ENCODE measurements around the gene TIMM23B. TPM values are rescaled to one million over a fixed set of nuclear protein-coding genes. Genes with fewer than 3 reads are reported as not detected.

The TIMM23B gene
- polyA plus RNA-seq, 3 donors = 6.6 to 15.6 (median 6.6) TPM

DNA sequence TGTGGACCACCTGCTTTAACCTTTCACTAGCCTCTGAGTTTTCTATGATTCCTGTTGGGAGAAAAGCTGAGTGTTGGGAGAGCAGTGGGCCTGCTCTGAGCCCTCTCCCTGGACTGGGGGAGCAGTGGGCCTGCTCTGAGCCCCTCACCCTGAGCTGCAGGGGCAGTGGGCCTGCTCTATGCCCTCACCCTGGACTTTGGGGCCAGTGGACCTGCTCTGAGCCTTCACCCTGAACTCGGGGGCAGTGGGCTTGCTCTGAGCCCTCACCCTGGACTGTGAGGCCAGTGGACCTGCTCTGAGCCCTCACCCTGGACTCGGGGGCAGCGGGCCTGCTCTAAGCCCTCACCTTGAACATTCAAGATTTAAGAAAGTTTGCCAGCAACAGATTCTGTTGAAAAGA, 79.8 kb downstream of the TIMM23B start:
- Histone ChIP-seq H3K4me2 (replicated peaks; ENCODE audit: extremely low read depth, low read length, poor library complexity, severe bottlenecking) (no peak overlapping the region), H3K9me3 (replicated peaks in 1 of 2; ENCODE audit: control insufficient read depth in 1 of 2, insufficient read depth in 1 of 2, low read length in 2 of 2) (no peaks in the 10 kb centered on the region), H3K27me3 (ENCODE audit: control insufficient read depth in 2 of 2, insufficient read depth in 2 of 2, low read length in 2 of 2) (peaks cover 0 to 19% of the 10 kb centered on the region in 2 donors), H3K9ac (ENCODE audit: insufficient read depth, low read length, poor library complexity, severe bottlenecking) (no peak overlapping the region), H3K36me3 (replicated peaks in 1 of 2; ENCODE audit: control insufficient read depth in 1 of 2, insufficient read depth in 2 of 2, low read length in 2 of 2) (no peaks in the 10 kb centered on the region), H4K20me1 (ENCODE audit: insufficient read depth, low read length) (no peaks in the 10 kb centered on the region), H2AFZ (ENCODE audit: insufficient read depth, low read depth, low read length, poor library complexity, severe bottlenecking) (no peak overlapping the region), H3K79me2 (ENCODE audit: insufficient read depth, low read length) (no peaks in the 10 kb centered on the region), H3K27ac (ENCODE audit: low read depth in 1 of 2, low read length in 2 of 2) (no peak overlapping the region), H3K4me1 (ENCODE audit: control insufficient read depth in 1 of 2, insufficient read depth in 2 of 2, low read length in 2 of 2) (no peaks in the 10 kb centered on the region), H3K4me3 (replicated peaks in 1 of 3; ENCODE audit: low read depth in 2 of 3, low read length in 3 of 3) (no peak overlapping the region)
- no peak overlapping the region for H3K4me3 Mint-ChIP-seq
- H3K27ac Mint-ChIP-seq = no peak overlapping the region
- TF ChIP-seq, protein P1, sequence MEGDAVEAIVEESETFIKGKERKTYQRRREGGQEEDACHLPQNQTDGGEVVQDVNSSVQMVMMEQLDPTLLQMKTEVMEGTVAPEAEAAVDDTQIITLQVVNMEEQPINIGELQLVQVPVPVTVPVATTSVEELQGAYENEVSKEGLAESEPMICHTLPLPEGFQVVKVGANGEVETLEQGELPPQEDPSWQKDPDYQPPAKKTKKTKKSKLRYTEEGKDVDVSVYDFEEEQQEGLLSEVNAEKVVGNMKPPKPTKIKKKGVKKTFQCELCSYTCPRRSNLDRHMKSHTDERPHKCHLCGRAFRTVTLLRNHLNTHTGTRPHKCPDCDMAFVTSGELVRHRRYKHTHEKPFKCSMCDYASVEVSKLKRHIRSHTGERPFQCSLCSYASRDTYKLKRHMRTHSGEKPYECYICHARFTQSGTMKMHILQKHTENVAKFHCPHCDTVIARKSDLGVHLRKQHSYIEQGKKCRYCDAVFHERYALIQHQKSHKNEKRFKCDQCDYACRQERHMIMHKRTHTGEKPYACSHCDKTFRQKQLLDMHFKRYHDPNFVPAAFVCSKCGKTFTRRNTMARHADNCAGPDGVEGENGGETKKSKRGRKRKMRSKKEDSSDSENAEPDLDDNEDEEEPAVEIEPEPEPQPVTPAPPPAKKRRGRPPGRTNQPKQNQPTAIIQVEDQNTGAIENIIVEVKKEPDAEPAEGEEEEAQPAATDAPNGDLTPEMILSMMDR (IDR thresholded peaks at IDR 0.05) = no peak
- H3K9me3 Mint-ChIP-seq = peaks cover 0 to under 1% (median 0%) of the 10 kb centered on the region in 7 donors
- no peaks in the 10 kb centered on the region for H3K36me3 Mint-ChIP-seq
- H3K27me3 Mint-ChIP-seq (ENCODE audit: low read depth in 3 of 3) = peaks cover 26 to 34% (median 29%) of the 10 kb centered on the region in 3 donors
- 67% methylated on average over 1 of the region's 3 CpGs for WGBS (ENCODE audit: insufficient coverage)
- intact Hi-C loops (cut with micrococcal nuclease) = loop anchor here in 1 of 2 donors (10.0 kb wide), 1 partner anchor 133 kb away; no protein-coding TSS in a partner anchor
- H3K4me1 Mint-ChIP-seq = no peaks in the 10 kb centered on the region
- no peak for DNase-seq

Small RNA genes lying within 50 kb of the gene (small RNA-seq; reads per million reads assigned to genes)
- not detected for gene RNA5SP317 (ENCODE audit: insufficient read length, low read depth)
- gene SNORA74C-2 (ENCODE audit: insufficient read length, low read depth) = not detected

Other genes with a start within 250 kb of the TIMM23B start
- gene OGDHL, start 179.7 kb upstream of the TIMM23B start, polyA plus RNA-seq = not detected
- 1 to 10 TPM; 6.3 to 8.0 (median 7.5) TPM for gene PARG, start within 50 bp of the TIMM23B start, polyA plus RNA-seq
- gene AGAP6, start 46.4 kb downstream of the TIMM23B start, polyA plus RNA-seq = 10 to 100 TPM in 1 of 3 donors, under 1 TPM in 2; 0.31 to 37.6 (median 0.65) TPM
- gene WASHC2A, start 125.9 kb downstream of the TIMM23B start, polyA plus RNA-seq = 10 to 100 TPM; 10.9 to 32.9 (median 18.8) TPM